ENCODE measurements around the gene UQCRC1.
A peak's percentile ranks its signal among the peaks of the same experiment; 100 is the strongest.

UQCRC1 gene

GRCh38 chr3:48564022-48564421, 45.4 kb downstream of the UQCRC1 start:
- no peak for TF ChIP-seq CTCF (conservative IDR thresholded peaks at IDR 0.05)
- no peak overlapping the region for H3K27ac ChIP-seq

- H3K27ac ChIP-seq, result no peak within 1 kb of the TSS
- TF ChIP-seq CTCF (conservative IDR thresholded peaks at IDR 0.05), result no peak
Measured at GRCh38 chr3:48563382-48563918, 46.0 kb downstream of the UQCRC1 start, which contains the start of gene UCN2. Gene UCN2 (minus strand): TSS chr3:48563781. CDS start chr3:48563124, 657 bp downstream.

- H3K27ac ChIP-seq, result no peak overlapping the region
- TF ChIP-seq CTCF (conservative IDR thresholded peaks at IDR 0.05), result no peak
Measured at GRCh38 chr3:48562367-48563095, 46.9 kb downstream of the UQCRC1 start.

GRCh38 chr3:48561045-48561736, 48.3 kb downstream of the UQCRC1 start:
- TF ChIP-seq CTCF (conservative IDR thresholded peaks at IDR 0.05), result no peak
- H3K27ac ChIP-seq, result no peak overlapping the region

GRCh38 chr3:48560648-48561018, 48.8 kb downstream of the UQCRC1 start:
- no peak overlapping the region for H3K27ac ChIP-seq
- TF ChIP-seq CTCF (conservative IDR thresholded peaks at IDR 0.05), result no peak

GRCh38 chr3:48558493-48559134, 50.8 kb downstream of the UQCRC1 start:
- peak overlapping the region; percentile 90 for H3K27ac ChIP-seq
- peak; percentile 51 for TF ChIP-seq CTCF (conservative IDR thresholded peaks at IDR 0.05)
